ENCODE results near the gene PRDM16. TPM values are rescaled to one million over a fixed set of nuclear protein-coding genes. Genes with fewer than 3 reads are reported as not detected.

Gene PRDM16
- total RNA-seq, 1 experiment from 2014 or later: not detected

DNA sequence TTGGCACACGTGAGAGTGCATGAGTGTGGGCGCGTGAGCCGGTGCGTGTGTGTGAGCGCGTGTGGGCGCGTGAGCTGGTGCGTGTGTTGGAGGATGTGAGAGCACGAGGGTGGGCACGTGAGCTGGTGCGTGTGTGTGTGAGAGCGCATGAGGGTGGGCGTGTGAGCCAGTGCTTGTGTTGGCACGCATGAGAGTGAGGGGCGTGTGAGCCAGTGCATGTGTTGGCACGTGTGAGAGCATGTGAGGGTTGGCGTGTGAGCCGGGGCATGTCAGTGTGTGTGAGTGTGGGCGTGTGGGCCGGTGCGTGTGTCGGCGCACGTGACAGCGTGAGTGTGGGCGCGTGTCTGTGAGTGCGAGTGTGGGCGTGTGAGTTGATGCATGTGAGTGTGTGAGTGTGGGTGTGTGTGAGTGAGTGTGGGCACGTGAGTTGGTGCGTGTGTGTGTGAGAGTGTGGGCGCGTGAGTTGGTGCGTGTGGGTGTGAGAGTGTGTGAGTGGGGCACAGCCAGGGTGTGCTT, 339.8 kb downstream of the PRDM16 start:
- DNase-seq (ENCODE audit: low read depth): no peak

DNA sequence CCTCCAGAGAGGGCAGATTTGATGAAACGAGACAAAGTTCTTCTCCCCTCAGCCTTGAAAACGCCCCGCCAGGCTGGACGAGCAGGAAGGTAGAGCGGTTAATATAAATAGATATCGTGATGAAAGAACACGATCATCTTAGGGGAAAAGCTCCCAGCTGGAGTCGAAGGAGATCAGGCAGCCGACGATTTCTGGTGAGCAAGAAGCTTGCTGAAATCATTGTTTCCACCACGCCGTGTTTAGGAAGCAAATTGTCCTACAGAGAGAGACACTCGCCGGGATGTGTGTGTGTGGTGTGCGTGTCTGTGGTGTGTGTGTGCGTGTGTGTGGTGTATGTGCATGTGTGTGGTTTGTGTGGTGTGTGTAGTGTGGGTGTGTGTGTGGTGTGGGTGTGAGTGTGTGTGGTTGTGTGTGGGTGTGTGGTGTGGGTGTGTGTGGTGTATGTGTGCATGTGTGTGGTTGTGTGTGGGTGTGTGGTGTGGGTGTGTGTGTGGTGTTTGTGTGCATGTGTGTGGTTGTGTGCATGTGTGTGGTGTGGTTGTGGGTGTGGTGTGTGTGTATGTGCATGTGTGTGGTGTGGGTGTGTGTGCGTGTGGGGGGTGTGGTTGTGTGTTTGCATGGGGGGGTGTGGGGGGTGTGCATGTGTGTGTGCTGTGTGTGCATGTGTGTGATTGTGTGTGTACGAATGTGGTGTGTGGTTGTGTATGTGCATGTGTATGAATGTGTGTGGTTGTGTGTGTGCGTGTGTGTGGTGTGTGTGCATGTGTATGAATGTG, 340.6 kb downstream of the PRDM16 start:
- no peak for DNase-seq (ENCODE audit: low read depth)

DNA sequence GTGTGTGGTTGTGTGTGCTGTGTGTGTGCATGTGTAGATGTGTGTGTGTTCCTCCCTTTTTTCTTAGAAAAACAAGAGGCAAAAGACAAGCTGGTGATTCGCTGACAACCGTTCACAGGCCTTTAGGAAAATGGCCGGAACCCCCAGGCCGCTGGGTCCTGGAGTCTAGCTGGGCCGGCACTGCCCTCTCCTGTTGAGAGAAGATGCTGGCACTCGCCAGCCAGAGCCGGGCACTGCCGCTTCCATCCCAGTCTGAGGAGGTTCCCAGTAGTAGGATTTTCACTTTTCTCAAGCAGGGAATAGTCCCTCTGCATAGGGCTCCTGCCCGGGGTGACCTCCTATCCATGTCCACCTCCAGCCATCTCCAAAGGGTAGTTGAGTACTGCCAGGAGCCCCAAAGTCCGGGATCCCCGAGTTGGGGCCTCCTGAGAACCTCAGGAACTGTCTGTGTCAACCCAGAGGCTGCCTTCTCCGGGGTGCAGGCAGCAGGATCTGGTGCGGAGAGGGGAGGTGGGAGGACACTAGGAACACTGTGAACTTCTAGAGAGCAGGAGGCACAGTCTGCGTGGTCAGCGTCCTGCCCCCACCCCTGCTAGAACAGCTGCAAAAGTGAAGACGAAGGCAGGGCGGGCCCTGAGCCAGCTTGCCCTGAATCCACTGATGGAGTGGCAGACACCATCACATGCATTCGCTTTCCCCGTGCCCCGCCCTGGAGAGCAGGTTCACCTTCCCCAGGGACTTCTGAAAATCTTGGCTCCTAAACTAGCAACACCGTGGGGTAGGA, 341.3 kb downstream of the PRDM16 start:
- DNase-seq (ENCODE audit: low read depth): peak; percentile 63

DNA sequence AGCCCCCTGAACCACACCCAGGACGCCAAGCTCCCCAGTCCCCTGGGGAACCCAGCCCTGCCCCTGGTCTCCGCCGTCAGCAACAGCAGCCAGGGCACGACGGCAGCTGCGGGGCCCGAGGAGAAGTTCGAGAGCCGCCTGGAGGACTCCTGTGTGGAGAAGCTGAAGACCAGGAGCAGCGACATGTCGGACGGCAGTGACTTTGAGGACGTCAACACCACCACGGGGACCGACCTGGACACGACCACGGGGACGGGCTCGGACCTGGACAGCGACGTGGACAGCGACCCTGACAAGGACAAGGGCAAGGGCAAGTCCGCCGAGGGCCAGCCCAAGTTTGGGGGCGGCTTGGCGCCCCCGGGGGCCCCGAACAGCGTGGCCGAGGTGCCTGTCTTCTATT, 342.8 kb downstream of the PRDM16 start:
- DNase-seq (ENCODE audit: low read depth): no peak

DNA sequence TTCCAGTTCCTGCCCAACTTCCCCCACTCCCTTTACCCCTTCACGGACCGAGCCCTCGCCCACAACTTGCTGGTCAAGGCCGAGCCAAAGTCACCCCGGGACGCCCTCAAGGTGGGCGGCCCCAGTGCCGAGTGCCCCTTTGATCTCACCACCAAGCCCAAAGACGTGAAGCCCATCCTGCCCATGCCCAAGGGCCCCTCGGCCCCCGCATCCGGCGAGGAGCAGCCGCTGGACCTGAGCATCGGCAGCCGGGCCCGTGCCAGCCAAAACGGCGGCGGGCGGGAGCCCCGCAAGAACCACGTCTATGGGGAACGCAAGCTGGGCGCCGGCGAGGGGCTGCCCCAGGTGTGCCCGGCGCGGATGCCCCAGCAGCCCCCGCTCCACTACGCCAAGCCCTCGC, 343.4 kb downstream of the PRDM16 start:
- DNase-seq (ENCODE audit: low read depth): no peak

DNA sequence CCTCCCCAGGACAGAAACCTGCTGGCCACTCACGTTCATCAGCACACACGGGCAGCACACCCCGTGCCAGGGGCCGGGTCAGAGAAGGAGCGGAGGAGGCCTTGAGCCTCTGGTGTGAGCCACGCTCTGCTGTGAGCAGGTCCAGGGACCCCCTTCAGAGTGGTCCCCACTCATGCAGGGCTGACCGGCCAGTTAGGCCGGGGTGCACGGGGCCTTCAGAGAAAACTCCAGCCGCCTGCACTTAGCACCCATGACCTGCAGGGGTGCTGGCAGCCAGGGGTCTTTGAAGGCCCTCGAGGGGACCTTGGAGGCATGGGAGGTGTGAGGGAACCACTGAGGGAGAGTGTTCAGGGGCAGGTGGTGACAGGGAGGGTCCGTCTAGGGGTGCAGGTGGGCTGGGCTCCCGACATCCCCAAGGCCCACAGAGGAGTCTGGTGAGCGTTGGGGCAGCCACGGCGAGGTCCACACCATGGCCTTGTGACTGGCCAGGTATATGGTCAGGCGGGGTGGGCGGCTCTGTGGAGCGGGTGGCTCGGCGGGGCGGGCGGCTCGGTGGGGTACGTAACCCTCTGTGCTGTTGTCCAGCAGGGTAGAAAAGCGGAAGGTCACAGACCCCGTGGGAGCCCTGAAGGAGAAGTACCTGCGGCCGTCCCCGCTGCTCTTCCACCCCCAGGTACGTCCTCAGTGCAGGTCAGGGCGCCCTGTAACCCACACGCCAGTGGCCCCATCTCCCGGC, 345.1 kb downstream of the PRDM16 start:
- no peak for DNase-seq (ENCODE audit: low read depth)

DNA sequence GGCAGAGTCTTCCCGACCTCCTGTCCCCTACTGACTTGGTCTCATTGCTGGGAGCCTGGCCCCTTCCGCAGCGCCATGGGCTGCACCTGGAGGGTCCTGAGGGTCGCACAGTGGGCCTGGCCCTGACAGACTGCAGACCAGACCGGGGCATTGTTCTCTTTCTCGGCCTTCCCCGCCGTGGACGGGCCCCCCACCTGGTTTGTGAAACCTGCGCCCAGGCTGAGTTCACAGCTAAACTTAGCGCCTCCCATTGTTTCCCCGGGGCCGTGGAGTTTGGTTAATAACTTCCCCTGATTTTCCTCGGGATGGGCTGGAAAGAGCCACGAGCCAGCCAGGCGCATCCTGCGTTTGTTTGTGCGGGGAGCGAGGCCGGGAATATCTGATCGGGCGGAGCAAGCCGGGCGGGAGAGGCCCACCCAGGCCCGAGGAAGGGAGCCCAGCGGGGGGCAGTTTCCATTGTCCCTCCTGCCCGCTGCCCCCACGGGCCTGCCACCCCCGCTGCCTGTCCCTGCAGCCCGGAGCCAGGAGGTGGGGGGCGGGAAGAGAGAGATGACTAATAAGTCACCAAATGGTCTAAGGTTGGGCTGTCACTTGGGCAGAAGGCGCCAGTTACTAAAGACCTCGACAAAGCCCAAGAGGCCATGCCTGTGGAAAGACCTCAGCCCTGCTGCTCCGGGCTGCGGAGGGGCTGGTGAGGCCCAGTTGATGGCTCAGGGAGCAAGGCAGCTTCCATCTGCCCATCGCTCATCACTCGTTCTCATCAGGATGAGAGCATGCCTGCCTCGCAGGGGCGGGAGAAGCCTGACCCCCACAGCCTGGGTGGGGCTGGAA, 346.5 kb downstream of the PRDM16 start:
- DNase-seq (ENCODE audit: low read depth): no peak

DNA sequence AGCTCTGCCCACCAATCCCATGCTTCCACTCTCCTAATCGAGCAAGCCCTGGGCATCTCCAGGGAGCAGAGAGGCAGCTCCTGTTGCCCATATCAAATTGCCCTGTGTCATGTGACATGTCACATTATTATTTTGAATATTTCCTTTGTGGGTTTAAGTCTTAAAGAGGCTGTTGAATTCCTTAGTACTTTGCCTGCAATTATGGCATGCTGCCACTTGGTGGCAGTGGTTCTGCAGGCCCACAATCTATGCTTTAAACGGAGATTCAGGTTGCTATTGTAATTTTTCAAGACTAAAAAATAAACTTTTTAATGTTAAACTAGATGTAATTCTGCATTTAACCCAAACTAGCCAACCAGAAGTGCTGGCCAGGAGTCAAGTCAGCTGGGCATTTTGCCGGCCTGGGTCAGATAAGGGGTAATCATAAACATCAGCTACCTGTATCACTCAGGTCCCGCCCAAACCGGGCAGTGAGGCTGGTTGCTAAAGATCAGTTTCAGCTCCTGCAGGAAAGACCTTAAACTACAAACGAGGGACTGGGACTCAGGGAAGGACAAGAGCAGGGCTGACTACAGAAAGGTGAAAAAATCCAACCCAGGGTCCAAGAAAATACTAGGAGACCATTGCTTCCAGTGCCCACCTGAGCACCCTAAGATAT, 348.2 kb downstream of the PRDM16 start:
- no peak for DNase-seq (ENCODE audit: low read depth)

DNA sequence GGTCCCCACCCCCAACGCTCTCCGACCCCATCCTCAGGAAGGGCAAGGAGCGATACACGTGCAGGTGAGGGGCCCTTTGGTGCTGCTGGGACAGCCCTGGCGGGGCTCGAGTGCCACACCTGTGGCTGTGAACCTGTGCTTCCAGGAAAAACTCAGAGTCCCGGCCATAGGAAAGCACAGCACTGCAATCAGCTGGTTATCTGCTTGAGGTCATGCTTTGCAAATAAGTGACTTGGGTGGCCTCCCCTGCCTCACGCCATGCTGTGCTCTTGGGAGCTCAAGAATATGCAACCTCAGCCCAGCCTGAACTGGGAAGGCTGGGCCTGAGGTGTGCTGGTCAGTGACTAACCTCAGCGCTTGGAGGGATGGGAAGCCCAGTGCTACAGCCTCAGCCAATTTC, 348.9 kb downstream of the PRDM16 start:
- no peak for DNase-seq (ENCODE audit: low read depth)

DNA sequence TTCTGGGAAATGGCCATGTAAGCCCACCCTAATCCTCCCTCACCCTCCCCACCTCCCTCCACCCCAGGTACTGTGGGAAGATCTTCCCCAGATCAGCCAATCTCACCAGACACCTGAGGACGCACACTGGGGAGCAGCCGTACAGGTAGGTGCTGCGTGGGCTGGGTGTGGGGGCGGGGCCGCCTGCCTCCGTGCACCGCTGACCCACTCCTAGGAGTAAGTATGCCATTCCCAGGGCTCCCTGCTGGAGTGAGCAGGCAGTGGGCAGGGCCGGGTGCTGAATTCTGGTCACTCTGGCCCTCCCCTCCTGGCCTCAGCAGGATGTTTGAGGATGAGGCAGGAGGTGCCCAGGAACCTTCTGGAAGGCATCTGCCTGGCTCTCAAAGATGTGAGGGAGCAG, 349.6 kb downstream of the PRDM16 start:
- no peak for DNase-seq (ENCODE audit: low read depth)

DNA sequence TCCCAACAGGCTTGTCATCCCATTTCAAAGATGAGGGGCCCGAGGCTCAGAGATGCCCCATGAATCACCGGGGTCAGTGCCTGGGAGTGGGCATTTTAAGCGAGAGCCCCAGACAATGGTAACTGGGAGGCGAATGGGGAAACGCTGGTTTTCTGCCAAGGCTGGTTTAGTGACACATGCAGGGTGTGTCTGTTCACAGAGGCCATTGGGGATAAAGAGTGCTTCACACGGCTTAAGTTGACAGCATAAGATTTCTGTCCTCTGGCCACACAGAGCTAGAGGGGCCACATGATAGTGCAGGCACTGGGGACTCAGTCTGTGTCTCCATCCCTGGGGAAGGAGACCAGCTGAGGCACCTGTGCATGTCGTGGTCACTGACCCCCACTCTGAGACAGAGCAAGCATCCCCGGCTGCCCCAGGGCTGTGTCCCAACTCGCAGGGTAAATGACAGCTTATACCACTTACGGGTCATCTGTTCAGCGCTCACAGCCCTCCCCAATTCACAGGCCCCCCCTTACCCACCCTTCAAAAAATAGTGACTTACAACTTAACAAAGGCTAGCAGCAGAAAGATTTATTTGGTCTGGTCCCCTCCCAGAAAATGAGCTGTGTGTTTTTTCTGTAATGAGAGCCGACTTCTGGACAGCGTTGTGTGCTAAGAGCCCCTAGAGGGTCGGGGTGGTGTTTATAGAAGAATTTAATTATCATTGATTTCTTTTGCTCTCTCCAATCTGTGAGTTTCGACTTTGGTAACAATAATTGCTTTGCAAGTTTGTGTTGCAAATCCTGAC, 350.6 kb downstream of the PRDM16 start:
- peak; percentile 25 for DNase-seq (ENCODE audit: low read depth)

DNA sequence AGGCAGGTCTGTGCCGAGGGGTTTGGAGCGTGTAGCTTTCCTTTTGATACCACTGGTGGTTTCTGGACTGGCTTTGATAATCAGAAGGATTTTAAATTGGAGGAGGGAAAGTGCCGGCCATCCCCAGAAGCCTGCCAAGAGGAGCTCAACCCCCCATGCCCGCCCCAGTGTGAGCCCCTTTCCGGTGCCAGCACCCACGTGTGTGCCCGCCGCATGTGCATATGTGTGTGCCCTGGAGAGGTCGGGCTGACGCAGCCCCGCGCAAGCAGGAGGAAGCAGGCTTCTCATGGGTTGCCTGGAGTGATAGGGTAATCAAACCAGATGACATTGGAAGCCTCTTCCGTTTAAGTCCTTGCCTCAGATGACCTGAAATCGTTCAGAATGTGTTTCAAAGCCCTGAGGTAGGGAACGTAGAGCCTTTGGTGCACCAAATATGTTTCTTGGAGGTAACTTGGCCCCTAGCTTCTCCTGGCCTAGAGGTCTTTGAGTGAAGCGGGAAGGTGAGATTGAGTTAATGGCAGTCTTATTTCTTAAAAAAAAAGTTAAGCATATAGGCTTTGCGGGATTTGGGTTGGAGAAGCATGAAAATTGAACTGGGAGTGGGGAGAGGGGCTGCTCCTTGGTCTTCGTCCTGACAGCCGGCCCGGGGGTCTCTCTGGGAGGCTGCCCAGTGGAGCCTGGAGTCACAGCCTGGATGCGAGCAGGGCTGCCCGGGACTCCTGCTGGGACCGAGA, 351.4 kb downstream of the PRDM16 start:
- no peak for DNase-seq (ENCODE audit: low read depth)

DNA sequence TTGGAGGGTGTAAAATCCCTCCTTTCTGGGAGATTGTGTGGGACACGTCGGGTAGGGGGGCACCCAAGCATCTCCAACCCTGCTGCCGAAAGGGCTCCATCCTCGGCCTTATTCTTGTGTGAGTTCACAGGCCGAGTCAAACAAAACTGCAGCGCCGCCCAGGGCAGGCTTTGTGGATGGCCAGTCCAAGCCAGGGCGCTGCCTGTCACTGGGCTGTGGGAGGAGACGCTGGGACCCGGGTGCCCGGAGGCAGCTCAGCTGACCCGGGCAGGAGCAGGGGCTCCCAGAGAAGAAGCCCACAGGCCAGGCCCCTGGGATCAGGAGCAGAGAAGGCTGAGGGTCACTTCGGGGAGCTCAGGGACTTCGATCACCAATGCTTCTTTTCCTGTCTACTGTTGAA, 353.6 kb downstream of the PRDM16 start:
- peak; percentile 19 for DNase-seq (ENCODE audit: low read depth)

DNA sequence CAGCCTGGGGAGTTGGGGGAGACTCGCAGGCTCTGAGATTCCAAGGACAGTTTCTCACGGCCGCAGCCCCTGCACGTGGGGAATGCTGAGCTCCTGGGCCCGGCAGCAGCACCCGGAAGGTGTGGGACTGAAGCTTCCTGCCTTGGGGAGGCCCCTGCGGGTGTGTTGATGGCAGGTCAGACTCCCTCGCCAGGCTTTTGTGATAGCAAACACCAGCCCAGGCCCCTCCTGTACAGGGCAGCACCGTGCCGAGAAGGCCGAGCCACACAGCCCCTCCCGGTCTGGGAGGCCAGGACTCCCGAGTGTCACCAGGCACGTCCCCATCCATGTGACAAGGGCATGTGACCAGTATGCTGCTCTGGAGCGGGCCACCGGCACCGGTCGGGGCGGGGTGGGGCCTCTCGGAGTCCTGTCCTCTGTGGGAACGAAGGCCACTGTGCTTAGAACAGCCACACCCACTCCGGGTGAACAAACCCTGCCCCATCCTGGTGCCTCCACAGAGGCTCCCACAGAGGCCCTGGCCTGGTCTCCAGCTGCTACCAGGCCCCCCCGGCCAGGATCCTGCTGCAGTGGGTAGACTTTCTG, 354.3 kb downstream of the PRDM16 start:
- DNase-seq (ENCODE audit: low read depth): no peak

DNA sequence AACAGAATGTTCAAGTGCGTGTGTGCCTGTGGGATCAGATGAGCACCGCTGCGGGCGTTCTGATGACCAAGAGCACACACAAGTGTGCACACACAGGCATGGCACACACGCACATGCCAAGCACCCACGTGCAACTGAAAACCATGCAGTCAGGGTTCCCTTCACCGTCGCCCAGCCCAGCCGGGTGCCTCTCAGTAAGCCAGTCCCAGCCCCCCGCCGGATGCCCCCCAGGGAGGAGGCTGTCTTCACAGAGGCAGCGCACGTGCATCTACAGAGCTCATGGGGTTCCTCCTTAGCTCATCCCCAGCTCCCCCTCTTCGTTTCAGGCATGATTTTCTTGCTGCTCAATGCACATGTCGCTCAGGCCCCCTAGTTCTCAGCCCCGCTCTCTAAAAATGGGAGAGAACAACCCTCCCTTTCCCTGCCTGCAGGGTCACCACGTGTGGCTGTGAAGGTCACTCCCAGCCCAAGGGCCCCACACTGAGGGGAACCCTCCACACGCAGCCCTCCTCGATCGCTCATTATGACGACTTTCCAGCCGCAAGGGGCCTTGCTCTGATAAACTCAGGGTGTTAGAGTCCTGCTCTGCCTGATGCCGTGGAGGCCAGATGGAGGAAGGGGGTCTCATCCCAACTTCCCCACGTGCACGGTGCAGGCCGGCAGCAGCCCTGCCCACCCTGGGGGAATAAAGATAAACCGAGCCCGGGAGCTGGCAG, 355.1 kb downstream of the PRDM16 start:
- no peak for DNase-seq (ENCODE audit: low read depth)

DNA sequence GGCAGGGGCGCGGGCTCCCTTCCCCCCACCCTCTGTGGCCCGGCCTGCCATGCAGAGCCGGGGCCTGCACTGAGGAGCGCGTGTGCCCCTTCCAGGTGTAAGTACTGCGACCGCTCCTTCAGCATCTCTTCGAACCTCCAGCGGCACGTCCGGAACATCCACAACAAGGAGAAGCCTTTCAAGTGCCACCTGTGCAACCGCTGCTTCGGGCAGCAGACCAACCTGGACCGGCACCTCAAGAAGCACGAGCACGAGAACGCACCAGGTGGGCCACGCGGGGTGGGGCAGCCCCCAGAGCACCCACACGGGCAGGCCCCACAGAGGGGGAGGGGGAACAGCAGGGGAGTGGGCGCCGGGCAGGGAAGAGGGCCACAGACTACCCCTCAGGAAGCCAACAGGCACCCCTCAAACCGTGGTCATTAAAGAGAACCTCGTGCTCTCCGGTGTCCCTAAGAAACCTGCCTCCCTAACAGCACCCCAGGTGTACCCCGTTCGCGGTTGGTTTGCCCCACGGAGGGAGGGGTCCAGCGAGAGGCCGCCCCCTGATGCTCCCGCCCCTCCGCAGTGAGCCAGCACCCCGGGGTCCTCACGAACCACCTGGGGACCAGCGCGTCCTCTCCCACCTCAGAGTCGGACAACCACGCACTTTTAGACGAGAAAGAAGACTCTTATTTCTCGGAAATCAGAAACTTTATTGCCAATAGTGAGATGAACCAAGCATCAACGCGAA, 356.6 kb downstream of the PRDM16 start:
- DNase-seq (ENCODE audit: low read depth): no peak

DNA sequence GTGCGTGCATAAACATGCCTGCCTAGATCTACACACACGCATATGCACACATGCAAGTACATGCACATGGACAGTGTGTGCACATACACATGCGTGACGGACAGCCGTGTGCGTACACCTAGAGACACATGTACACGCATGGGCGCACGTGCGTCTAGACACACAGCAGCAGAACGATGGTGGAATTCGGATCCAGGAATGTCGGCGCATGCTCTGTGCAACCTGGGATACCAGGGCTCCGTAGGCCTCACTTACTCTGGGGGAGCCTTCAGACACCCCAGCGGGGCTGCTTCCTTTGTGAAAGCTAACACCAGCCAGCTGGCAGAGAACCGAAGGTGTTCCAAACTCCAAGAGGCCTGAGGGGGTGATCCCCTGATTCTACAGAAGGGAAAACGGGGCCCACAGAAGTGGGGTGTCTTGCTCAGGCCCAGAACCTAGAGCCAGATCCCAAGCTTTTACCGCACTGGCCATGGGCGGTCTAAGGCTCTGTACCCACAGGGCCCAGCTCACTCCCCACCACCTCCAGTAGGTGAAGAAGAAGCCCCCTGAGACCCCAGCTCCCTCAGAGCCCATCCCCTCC, 358.0 kb downstream of the PRDM16 start:
- no peak for DNase-seq (ENCODE audit: low read depth)
